Loucy (cell line): ENCODE data around the gene NDUFV1.

ENCODE experiments used
- H2AFZ ChIP-seq: fragments of 200-600 bp; sonication (generic); 2 replicates; pipeline ENCODE4 v1.6.0; 2016; ENCODE audit warnings: antibody characterized with exemption, mild to moderate bottlenecking, low read length, moderate library complexity
- H3F3A ChIP-seq: fragments of 200-600 bp; 2 replicates; pipeline ENCODE4 v1.6.0; 2016; ENCODE audit warnings: antibody characterized with exemption, low read depth, mild to moderate bottlenecking
- H3K27me3 ChIP-seq: fragments of 200-600 bp; sonication (generic); 2 replicates; pipeline ENCODE4 v1.6.1; 2014; ENCODE audit warnings: low read length, mild to moderate bottlenecking; ENCODE audit not compliant: insufficient read depth, poor library complexity, severe bottlenecking
- H3K36me3 ChIP-seq: fragments of 200-600 bp; sonication (generic); 2 replicates; pipeline ENCODE4 v1.6.1; 2016; ENCODE audit warnings: low read length; ENCODE audit not compliant: insufficient read depth
- H3K4me1 ChIP-seq: fragments of 200-600 bp; sonication (generic); 2 replicates; pipeline ENCODE4 v1.5.1; 2014; ENCODE audit warnings: low read length, mild to moderate bottlenecking; ENCODE audit not compliant: insufficient read depth, poor library complexity, severe bottlenecking
- H3K4me2 ChIP-seq: fragments of 200-600 bp; sonication (generic); 2 replicates; pipeline ENCODE4 v1.6.0; 2014; ENCODE audit warnings: antibody characterized with exemption, low read length, low read depth, mild to moderate bottlenecking; ENCODE audit not compliant: poor library complexity, severe bottlenecking
- H3K4me3 ChIP-seq: fragments of 200-600 bp; sonication (generic); 2 replicates; pipeline ENCODE4 v1.5.1; 2014; ENCODE audit warnings: low read length, mild to moderate bottlenecking, mixed read lengths; ENCODE audit not compliant: poor library complexity, severe bottlenecking
- H3K79me2 ChIP-seq: fragments of 200-600 bp; sonication (generic); 2 replicates; pipeline ENCODE4 v1.6.1; 2014; ENCODE audit warnings: low read length; ENCODE audit not compliant: insufficient read depth
- H3K9ac ChIP-seq: fragments of 200-600 bp; sonication (generic); 2 replicates; pipeline ENCODE4 v1.6.0; 2014; ENCODE audit warnings: mild to moderate bottlenecking, low read depth, low read length, moderate library complexity; ENCODE audit not compliant: poor library complexity, severe bottlenecking
- H3K9me2 ChIP-seq: fragments of 200-600 bp; sonication (generic); replicated peaks from 2 replicates; pipeline ENCODE4 v1.6.1; 2016; ENCODE audit warnings: low read depth, low read length, mixed read lengths
- H3K9me3 ChIP-seq: fragments of 200-600 bp; sonication (generic); 2 replicates; pipeline ENCODE4 v1.6.1; 2014; ENCODE audit warnings: mild to moderate bottlenecking, antibody characterized with exemption, low read length, low read depth; ENCODE audit not compliant: insufficient read depth
- H4K20me1 ChIP-seq: fragments of 200-600 bp; sonication (generic); 2 replicates; pipeline ENCODE4 v1.6.0; 2014; ENCODE audit warnings: antibody characterized with exemption, low read length, mild to moderate bottlenecking; ENCODE audit not compliant: insufficient read depth, poor library complexity, severe bottlenecking
- CTCF ChIP-seq: fragments of 200-600 bp; sonication (generic); conservative IDR thresholded peaks from 2 replicates; pipeline ENCODE4 v1.5.1; 2014; ENCODE audit warnings: mild to moderate bottlenecking, antibody characterized with exemption, low read length
- EZH2phosphoT487 ChIP-seq: fragments of 200-600 bp; IDR thresholded peaks from 2 replicates; pipeline ENCODE4 v1.6.1; 2018; ENCODE audit warnings: antibody characterized with exemption, mild to moderate bottlenecking, moderate library complexity, borderline replicate concordance

Gene NDUFV1

GRCh38 chr11:67612751-67613150 is 6.0 kb downstream of the NDUFV1 start:
- Histone ChIP-seq H3K9ac (no peak overlapping the region), H3K27me3 (no peaks in the 10 kb centered on the region), H2AFZ (no peak overlapping the region), H3K79me2 (peaks cover 18% of the 10 kb centered on the region), H3K9me2 (no peaks in the 10 kb centered on the region), H3F3A (no peaks in the 10 kb centered on the region), H3K36me3 (peaks cover 7% of the 10 kb centered on the region; the same call in 1 of the 2 replicates), H3K4me2 (no peak overlapping the region), H3K9me3 (no peaks in the 10 kb centered on the region), H3K4me1 (peaks cover 26% of the 10 kb centered on the region), H3K4me3 (no peak overlapping the region), H4K20me1 (no peaks in the 10 kb centered on the region)
- TF ChIP-seq EZH2phosphoT487 (no peak), CTCF (no peak)

GRCh38 chr11:67613313-67613959 is 6.7 kb downstream of the NDUFV1 start:
- Histone ChIP-seq H3K9me2 (no peaks in the 10 kb centered on the region), H4K20me1 (no peaks in the 10 kb centered on the region), H3K79me2 (peaks cover 12% of the 10 kb centered on the region; the same call in 1 of the 2 replicates), H2AFZ (no peak overlapping the region), H3K9me3 (no peaks in the 10 kb centered on the region), H3K27me3 (no peaks in the 10 kb centered on the region), H3K4me1 (peaks cover 19% of the 10 kb centered on the region), H3K36me3 (peaks cover 7% of the 10 kb centered on the region; the same call in 1 of the 2 replicates), H3K4me3 (no peak overlapping the region), H3F3A (no peaks in the 10 kb centered on the region), H3K4me2 (peak overlapping the region; percentile 10), H3K9ac (peak overlapping the region; percentile 41)
- TF ChIP-seq EZH2phosphoT487 (no peak), CTCF (no peak)

GRCh38 chr11:67613960-67614715 is 7.4 kb downstream of the NDUFV1 start:
- H4K20me1 ChIP-seq = no peaks in the 10 kb centered on the region
- H3K4me3 ChIP-seq = peak overlapping the region; percentile 31
- no peaks in the 10 kb centered on the region for H3K9me3 ChIP-seq
- H3K9ac ChIP-seq = peak overlapping the region; percentile 41
- peaks cover 5% of the 10 kb centered on the region; the same call in 1 of the 2 replicates for H3K79me2 ChIP-seq
- H3K9me2 ChIP-seq = no peaks in the 10 kb centered on the region
- peaks cover 16% of the 10 kb centered on the region for H3K4me1 ChIP-seq
- H2AFZ ChIP-seq = no peak overlapping the region
- H3F3A ChIP-seq = no peaks in the 10 kb centered on the region
- peak overlapping the region; percentile 10 for H3K4me2 ChIP-seq
- no peaks in the 10 kb centered on the region for H3K27me3 ChIP-seq
- TF ChIP-seq EZH2phosphoT487 (no peak), CTCF (peak; percentile 70)
- H3K36me3 ChIP-seq = peaks cover 7% of the 10 kb centered on the region; the same call in 1 of the 2 replicates
